NCI-H1694 treated with DMSO at 0.1 percent for 48 hours (cell line): Measurements from ENCODE around the gene STK24.

Source experiments
- DNase-seq: peaks from one replicate; lab custom pipeline; 2025; lab: John Stamatoyannopoulos, UW

Gene STK24

DNA sequence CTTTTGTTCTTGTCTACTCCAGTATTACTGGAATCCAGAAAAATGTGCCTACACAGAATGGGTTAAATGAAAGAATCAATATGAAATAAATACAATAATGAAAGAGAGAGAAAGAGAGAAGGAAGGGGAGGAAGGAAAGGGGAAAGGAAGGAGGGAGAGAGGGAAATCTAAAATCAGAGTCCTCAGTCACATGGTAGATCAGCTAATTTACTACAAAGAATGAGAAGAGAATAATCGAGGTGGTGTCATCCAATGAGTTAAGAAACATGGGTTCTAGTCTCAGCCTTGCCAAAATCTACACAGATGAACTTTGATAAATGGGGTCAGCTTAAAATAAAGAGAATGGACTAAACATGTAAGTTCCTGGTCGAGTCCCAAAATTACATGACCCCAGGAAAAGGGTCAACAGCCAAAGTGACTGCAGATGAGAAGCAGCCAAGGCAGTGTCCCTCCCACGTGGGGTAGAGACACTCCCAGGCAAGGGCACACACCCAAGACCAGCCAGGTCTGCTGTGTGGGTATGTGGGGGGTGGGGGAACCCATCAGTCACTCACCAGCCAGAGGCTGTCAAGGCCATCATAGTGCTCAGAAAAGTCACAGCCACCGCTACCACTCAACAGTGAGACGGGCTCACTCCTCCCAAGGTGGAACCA, 103.6 kb downstream of the STK24 start:
- DNase-seq, result no peak

DNA sequence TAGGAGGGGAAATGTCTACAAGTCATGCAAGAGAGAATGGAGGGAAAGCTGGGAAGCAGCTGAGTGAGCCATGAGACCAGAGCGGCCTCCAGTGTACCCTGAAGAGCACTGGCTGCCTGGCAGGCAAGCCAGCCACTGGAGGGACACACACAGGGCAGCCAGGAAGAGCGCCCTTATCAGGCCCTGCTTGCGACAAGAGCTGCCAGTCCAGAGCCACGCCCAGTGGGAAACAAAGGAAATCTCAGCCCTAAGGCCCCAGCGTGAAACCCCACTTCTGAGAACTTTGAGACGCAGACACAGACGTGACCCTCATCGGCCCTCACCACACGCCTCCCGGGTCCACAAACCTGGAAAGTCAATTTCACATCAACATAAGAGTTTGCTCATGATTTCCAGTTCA, 105.0 kb downstream of the STK24 start:
- no peak for DNase-seq

DNA sequence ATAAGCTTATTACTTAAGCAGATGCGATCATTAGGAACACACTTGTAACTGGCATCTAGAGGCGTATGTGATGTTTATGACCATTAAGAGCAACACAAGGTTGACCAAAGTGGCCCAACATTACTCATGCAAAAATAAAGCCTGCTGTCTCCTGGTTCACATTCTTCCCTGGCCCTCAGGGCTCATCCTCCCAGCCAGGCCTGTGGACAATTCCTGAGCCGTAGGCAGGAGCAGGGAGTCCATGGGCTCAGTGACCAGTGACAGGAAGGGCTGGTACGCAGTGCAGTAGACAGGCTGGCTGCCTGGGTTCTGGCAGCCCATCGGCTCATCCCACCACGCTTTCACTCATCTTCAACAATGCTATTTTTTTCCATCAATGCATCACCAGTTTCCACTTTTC, 106.0 kb downstream of the STK24 start:
- no peak for DNase-seq

DNA sequence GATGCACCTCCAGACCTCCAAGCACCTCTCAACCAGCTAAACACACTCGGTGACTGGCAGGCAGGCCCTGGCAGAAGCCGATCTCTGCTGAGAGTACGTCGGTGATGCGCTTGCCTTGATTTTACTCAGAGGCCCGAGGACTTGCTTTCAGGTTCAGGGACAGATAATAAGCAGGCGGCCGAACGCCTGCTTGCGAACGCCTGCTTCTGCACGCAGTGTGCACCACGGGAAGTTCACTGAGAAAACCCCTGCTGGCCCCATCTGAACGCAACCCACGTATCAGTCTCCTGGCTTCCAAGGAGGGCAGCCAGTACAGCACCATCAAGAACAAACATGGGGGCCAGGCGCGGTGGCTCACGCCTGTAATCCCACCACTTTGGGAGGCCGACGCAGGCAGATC, 108.0 kb downstream of the STK24 start:
- DNase-seq, result no peak

DNA sequence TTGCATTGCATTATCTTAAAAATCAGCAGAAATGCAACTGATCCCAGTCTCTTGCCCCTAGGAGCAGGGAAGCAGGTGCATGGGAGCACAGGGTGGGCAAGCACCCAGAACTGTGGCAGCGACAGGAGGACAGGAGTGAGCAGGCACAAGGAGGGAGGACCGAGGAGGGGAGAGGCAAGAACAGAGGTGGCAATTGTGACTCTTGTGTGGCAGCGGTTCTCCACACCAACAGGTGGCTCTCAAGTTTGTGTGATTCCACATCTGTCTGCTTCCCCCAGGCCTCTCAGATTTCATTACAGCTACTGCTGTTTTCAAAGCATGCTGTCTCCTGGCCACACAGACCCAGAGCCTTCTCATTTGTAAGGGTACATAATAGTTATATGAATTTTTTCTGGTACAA, 108.5 kb downstream of the STK24 start:
- no peak for DNase-seq

DNA sequence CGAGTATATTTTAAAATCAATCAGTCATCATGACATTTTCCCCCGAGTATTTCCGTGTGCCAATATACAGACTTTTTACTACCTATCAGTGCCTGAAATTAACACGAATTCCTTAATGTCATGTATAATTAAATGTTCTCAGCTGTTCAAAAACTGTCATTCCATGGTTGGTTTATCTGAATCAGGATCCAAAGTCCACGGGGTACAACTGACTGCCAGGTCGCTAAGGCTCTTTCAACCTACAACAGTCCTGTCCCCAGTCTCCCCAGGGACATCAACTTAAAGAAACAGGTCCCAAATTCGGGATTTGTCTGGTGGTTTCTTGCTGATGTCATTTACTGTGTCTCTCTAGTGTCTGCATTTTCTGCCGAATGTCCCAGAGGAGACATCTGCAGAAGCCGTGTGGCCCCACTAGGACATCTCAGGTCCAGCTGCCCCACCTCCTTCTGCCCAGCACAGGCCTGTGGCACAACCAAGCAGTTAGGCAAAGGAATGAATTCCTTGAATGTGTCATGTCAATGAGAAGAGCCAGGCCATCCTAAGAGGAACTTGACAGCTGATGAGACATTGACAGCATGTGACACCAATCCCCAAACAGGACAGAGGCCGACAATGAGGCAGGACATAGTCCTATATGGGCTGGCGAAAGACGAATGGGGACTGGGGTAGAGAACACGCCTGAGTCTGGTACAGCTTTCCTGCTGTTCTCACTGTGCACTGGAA, 109.5 kb downstream of the STK24 start:
- DNase-seq, result no peak

DNA sequence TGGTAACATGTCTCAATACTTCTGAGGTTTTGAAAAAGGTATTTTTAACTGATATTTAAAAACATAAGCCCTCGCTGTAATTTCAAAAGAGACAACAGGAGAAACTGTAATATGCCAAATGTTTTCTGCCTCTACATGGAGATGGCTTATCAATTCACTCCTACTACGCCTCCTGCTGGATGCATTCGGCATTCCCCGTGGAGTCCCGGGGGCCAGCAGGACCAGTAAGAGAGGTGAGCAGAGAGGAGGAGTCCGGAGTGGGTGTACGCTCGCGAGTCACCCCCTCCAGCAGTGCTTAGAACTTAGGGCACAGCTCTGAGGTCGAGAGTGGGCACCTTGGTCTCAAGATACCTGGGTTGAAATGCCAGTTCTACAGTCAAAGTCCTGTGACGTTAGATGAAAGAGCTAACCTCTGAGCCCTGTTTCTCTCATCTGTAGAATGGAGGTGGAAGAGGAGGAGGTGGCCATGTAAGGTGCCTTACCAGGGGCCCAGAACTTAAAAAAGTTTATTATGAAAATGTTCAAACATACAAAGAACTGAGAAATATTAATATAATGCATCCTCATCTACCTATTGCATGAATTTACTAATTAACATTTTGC, 110.2 kb downstream of the STK24 start:
- DNase-seq, result peak; percentile 57

DNA sequence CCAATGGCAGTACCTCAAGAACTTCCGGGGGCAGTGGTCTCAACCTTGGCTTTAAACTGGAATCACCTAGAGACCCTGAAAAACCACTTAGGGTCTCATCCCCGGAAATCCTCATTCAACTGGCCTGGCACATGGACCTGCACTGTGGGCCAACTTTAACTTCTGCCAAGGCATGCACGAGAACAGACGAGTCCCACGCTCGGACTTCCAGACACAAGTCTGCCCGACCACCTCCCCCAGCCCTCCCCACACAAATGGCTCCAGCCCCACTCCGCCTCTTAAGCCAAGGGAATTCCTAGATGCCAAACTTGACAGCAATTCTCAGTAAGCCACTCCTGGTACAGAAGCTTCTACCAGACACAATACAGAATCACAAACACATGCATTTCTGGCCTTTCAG, 114.0 kb downstream of the STK24 start:
- no peak for DNase-seq

DNA sequence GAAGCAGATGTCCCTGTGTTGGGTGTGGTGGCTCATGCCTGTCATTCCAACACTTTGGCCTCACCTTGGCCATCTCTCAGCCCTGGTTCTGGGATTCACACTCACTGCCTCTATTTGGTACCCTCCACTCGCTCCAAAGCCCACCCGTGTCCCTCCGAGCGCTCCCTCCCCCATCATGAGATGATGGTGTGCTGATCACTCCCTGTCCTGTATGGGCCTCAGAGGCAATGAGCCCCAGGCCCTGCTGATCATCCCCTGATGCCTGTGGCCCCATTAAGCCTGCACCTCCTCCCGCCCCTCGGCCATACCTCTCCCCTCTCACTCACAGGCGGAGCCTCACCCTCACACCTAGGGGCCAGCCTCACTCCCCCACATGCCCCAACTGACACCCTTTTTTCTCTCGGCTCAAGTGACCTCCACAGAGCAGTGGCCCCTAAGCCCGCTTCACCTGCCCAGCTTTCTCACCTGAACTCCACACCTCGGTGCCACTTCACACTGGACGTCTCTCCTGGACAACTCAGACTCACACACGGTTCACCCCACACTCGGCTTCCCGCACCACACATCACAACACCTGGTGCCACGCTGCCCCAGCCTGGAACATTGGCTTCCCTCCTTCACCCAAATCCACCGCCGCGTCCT, 114.5 kb downstream of the STK24 start:
- no peak for DNase-seq

DNA sequence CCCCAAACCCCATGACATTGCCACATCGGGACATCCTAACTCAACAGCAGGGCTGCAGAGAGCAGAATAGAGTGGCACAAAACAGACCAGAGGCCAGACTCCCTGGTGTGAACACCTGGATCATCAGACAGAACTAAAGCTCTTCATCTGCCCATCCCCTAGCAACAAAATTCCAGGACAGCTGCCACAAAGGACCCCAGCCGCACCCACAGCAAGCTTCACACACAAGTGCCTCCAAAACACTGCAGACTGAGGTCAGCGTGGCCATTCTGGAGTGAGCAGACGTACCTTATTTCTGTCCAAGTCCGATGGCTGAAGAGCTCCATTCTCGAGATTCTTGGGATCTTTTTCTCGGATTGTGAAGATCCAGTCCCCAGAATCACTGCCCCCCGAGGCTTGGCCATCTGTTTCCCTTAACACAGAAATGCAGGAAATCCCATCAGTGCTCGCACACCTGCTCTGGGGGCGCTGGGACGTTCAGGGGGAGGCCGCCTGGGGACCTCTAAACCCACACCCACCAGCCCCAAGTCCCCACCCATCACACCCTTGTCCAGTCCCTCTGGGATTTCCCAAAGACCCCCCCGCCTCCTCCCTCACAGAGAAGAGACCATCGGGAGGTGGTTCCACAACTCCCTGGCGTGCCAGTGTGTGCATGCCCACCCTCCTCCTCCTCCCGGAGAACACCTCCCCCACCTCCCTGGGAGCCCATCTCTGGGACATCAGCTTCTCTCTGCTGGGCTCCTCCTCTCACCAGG, 115.2 kb downstream of the STK24 start:
- no peak for DNase-seq

DNA sequence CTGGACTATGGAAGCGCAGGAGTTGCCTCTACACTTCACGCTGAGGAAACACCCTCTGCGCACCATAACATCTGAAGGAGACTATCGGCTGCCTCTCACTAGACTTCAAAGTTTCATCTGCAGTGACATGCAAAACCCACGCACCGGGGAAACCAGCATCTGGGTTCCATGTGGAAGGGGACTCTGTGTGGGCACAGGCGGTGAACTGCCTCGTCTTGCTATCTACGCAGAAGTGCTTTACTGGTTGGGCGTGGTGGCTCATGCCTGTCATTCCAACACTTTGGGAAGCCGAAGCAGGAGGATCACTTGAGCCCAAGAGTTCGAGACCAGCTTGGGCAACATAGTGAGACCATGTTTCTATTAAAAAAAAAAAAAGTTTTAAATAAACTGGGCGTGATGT, 116.4 kb downstream of the STK24 start:
- DNase-seq, result no peak

DNA sequence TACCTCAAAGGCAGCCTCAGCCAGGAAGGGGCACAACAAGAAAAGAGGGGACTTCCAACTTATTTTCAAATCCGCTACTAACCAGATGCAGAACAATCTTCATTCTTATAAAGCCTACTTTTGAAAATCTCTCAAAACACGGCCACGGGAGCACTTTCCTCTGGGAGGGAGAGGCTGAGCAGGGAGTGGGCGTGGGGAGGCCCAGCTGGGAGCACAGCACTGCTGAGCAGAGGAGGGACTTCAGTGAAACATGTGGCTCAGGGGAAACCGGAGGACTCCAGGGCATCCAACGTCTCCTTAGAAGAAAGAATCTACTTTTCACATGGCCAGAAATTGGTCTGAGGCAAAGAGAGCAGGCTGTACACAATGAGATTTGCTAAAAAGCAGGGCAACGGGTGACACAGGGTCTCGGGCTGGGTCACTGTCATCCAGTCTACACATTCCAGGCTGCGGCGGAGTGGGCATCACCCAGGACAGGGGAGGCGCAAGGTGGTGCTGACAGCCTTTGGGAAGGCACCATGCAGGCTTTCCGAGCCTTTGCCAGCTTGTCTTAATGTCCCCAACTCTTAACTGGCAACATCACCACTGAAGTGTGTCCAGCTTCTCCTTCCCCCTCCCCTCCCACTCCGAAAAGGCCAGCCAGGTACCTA, 117.1 kb downstream of the STK24 start:
- DNase-seq, result no peak

DNA sequence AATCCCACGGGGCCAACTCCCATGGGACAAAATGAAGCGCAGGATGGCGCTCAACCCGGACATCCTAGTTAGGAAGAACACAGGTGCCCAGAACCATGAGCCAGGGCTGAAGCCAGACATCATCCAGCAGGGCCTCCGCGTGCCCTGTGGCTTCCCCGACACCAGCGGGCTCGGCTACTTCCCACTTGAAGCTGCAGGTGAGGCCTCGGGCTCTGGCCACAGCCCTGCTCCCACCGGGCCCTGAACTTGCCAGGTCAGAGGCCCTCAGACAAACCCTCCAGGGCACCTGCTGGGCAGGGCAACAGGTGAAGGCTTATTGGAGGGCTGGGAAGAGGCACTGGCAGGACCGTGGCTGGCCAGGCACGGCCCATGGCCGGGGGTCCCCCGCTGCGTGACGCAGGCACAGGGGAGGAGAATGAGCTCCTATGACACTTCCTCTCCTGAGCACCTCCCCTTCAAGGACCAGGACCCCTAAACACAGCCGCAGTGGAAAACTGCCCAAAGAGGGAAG, 117.7 kb downstream of the STK24 start:
- DNase-seq, result no peak

DNA sequence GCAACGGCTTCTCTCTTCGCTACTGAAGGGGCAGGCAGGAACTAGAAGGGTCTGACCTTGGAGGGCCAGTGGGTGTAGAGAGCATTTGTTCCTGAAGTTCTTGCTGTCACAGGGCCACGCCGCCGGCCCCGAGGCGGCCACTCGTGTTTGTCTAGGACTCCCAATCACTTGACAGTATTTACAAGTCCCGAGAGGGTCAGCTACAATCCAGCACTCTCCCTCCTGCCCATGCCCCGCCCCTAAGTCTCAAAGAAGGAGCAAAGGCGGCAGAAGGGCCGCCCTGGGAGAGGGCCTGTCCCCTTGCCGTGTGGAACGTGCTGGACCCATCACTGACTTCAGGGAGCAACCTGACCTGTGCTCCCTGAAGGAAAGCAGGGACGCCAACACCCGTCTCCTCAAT, 118.5 kb downstream of the STK24 start:
- DNase-seq, result no peak

DNA sequence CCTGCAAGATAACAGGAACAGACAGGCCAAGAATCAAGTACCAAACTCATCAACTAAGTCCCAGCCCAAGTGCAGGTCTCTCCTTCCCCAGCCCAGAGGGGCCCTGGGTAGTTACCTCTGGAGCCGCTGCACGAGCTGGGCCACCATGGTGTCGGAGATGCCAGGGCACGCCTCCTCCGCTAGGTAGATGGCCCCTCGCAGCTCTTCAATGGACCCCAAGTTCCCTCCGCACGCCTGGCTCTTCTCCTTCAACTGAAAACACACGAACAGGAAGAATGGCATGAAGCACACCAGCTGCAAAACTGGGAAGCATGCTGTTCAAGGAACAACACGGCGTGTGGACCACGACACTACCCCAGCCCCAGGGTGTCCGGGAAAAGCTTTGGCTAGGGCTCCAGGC, 119.9 kb downstream of the STK24 start:
- DNase-seq, result no peak

DNA sequence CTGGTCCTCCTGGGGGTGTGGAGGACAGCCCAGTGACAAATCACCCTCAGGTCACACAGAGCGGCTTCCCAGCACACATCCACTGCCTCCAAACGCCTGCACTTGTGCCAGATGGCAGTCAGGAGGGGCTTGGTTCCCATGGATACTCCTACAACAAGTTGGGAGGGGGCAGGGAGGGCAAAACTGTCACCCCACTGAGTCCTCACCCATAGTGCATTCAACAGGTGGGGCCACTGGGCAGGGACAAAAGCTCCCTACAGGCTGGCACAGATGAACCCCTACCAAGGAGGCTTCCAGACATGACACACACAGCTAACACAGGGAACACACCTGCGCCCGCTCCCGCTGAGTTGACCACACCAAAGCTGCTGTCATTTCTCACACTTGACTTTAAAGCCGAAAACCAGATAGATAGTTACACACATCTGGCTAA, 120.5 kb downstream of the STK24 start:
- no peak for DNase-seq

DNA sequence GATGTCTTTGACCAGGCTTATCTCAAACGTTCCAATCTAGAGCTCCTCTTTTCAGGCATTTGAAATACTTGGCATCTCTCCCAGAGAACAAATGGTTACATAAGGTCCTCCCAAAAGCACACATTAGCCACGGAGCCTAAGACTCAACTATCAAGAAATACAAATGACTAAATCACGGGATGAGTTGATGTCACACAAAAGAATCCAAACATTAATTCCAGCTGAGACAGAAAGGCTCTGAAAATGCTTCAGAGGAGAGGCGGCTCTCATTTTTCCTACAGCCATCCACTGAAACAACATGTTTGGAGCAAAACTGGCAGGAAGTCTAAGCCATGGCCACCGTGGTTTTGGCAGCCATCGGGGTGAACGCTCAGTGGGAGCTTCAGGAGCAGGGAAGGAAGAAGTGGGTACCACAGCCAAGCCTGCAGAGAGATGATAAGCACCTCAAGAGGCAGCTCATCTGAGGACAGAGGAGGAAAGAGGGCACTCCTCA, 122.5 kb downstream of the STK24 start:
- DNase-seq, result peak; percentile 57

DNA sequence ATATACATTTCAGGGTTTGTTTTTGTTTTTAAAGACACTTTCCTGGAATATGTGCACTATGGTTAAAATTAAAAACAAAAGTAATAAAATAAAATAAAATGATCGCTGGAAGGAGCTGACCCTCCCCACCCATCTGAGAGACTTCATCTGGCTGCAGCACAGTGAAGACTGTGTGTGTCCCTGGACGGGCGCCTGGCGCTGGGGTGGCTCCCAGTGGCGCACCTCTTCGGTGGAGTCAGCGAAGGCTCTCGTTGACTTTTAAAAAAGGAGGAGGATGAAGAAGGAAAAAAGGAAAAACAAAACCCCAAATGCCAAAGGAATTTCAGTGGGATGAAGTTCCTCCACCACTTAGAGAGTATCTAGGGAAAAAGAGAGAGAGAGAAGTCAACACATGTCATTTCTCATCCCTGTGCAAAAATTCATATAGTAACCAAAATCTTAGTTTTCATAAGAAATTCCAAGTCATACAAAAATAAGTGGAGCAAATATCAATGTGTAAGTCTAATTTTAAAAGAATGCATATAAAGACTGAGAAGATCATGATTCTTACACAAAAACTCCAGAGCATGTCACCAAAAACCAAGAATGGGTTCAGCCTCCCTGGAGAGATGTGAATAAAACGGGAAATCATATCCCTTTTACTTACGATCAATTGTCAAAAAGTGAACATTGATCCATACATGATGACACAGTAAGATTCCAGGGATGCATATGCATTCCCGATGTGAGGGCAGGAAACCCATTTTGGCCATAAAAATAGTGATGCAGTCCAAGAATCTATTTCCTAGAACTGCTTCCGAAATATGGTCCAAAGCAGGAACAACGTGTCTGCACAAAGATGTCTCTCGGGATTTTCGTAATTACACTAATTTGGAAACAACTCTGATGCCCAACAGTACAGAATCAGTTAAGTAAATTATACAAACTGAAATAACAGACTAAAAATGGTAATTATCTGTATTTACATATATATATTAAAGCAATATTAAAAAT, 123.8 kb downstream of the STK24 start:
- DNase-seq, result no peak

DNA sequence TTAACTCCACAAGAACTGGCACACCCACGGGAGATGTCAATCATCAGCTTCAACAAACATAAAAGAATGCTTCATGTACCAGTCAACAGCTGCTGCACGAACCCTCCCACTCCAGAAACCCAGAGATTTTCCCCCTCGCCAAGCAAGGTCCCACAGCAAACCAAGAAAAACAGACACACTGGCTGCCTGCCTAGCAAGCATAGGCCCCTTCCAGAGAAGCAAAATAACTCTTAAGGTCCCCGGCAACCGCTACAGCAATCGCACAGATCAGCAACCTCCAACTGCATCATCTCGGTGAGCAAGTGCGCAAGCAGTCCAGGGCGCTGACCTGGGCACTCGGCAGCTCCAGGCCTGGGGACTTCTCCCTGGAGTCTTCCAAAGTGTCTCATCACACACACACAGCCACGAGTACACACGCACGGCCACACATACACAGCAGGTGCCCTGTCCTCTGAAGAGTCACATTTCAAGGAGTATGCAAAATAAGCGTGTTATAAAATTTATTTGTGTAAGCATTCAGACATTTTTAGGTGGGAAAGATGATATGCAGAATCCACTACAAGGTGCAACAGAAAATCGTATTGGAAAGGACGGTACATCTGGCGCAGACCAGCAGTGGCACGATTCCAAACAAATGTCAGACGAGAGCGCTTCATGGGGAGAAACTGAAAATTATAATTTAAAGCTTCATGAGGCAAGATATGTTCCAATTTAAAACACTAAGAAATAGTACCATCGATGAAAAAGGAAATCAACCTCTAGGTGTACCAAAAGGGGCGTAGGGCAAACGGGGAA, 125.0 kb downstream of the STK24 start:
- DNase-seq, result peak; percentile 65
